Stimulated activated CD8-positive, alpha-beta memory T cell treated with anti-CD3 and anti-CD28 coated beads, Interleukin-4, amount 100 ng/mL, for 48 hours (primary cell): ENCODE measurements around the gene TNPO2.

Source experiments
- DNase-seq: peaks from one replicate; pipeline ENCODE4 v3.0.0-alpha.2; 2020

The TNPO2 gene

DNA sequence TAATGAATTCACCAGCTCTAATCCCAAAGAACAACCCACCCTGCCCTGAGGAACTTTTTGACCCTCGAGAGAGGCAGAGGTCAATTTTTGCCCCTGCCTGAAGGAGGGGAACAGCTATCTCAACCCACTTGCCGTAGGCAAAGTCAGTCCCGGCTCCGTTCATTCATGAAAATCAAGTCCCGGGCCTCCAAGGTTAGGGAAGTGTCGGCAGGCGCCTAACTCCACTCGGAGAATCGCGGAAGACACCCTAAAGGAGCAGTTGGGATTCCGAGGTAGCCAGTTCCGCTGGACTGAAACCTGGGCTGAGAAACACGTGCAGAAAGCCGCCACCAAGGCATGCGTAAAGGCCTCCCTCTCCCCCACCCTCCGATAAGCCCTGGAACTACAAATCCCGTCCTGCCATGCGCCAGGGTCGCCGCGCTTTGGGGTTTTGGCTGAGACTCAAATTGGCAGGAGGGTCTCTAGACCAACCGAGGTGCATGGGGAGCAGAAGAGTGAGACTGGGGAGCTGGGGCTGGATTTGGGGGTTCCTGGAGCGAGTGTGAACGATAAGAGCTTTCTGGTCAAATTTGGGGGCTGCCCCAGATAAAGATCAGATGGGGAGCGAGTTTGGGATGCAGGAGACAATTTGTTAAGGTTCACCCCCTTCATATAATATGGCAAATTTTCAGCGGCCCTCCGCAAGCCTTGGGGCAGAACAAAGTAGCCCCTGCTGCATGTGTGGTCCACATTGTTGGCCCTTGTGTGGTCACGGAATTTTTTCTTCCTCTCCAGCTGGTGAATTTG is at the start of gene TNPO2:
TNPO2 (minus strand) TSS at position 292 of the 786 bp plus-strand sequence. CDS start 2,955 bp downstream, outside the sequence.
- peak; percentile 86 for DNase-seq

DNA sequence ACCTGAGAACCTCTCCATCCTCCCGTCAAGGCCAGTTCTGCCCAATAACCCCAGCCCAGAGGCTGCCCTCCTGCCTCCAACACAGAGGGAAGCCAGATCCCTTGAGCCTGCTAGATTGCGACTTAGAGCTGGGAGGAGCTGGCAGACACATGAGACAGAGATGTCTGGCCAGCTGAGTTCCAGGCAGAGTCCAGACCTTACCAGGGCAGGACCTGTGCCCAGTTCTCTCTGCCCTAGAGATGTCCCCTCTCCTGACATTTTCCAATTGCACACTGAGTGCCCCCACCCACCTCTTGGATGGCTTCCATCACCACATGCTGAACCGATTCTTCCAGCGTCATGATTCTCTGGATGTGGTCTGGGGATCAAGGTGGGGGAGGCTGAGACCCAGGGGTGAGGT is 48.6 kb upstream of the TNPO2 start:
- DNase-seq, result no peak

DNA sequence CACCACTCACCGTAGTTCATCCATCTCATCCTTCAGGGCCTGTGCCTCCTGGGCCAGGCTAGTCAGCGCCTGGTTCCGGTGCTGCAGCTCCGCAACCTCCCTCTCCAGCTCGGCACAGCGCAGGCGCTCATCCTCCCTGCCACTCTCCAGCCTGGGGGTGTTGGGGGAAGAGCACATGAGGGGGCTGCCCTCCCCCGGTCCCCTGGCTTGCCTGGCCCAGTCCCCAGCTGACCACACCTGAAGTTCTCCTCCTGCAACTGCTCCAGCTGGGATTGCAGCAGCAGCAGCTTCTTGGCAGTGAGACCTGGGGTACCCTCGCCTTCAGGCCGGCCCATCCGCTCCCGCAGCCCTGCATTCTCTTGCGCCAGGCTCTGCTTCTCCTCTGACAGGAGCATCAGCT is 47.2 kb upstream of the TNPO2 start:
- DNase-seq, result no peak

DNA sequence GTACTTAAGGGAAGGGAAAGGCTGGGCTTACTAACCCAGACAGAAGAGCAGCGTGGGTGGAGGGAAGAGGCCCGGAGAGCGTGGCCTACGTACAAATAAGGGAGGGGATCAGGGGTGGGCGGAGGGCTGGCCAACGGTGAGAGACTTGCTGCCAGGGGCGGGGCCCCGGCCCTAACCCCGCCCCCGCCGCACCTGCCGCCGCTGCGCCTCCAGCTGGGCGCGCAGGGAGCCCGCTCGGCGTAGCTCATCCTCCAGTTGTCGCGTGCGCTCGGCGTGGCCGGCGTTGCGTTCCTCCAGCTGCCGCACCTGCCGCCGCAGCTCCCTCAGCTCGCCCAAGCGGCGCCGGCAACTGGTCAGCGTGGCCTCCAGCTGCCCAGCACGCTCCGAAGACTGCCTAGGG is 46.0 kb upstream of the TNPO2 start:
- DNase-seq, result peak; percentile 54

DNA sequence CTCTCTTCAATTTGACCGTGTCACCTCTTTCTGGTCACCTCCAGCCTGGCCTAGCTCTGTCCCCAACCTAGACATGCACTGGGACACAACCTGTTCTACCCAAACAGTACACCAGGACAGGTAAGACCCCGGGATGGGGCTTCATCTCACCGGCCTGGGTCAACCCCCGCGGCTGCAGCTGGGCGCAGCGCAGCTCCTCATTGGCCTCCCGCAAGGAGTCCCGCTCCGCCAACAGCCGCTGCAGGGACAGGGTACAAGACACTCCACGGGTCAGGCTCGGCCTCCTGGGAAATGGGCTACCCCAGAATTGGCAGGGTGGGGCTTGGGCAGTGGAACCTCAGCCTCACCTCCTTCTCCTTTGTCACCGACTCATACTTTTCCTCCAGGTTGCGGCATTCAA is 43.9 kb upstream of the TNPO2 start:
- DNase-seq, result no peak

DNA sequence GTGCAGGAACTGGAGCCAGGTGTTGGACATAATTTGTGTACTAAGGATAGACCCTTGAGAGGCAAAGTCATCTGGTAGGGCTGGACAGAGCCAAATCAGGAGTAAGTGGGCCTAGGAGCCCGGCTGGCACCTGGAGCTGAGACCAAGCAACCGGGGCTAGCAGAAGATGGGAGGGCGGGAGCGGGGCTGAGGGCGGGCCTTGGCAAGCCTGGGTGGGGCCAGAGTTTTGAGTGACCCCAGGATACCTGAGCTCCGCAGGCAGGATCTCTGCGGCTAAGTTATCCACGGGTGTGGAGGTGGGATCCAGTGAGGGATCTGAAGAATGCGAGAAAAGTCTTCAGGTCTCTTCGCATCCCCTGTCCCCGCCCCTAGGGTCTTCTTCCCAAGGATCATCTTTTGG is 43.4 kb upstream of the TNPO2 start:
- no peak for DNase-seq

DNA sequence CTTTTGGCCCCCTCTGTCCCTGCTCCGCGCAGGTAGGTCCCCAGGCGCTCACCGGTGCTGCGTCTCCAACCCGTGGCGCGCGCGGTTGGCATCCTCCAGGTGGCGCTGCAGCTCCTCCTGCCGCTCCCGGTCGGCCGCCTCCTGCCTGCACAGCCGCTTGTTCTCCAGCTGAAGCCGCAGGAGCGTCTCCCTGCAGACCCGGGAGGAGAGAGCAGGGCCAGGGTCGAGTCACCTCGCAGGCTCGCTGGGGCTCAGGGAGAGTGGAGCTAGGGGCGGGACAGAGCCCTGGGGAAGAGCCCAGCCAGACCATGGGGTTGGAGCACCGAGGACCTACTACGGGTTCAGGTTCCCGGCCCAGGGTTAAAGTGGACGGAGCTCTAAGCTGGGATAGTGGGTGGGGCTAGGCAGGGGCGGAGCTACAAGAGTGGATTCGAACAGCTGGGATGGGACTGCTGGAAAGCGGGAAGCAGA is 42.4 kb upstream of the TNPO2 start:
- DNase-seq, result peak; percentile 88

DNA sequence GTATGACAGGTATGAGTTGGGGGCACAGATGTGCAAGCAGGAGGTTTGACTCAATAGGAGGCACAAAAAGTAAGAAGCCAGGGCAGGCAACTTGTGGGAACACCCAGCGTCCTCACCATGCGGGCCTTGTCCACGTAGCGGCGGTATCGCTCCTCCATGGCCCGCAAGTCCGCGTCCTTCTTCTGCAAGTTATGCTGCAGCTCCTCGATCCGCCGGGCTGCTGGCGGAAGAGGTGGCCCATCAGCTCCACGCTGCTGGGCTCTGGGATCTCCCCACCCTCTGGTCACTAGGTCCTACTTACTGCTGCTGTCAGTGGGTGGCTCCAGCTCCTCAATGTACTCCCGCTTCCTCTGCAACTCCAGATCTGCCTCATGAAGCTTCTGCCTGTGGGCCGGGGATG is 41.0 kb upstream of the TNPO2 start:
- DNase-seq, result no peak

DNA sequence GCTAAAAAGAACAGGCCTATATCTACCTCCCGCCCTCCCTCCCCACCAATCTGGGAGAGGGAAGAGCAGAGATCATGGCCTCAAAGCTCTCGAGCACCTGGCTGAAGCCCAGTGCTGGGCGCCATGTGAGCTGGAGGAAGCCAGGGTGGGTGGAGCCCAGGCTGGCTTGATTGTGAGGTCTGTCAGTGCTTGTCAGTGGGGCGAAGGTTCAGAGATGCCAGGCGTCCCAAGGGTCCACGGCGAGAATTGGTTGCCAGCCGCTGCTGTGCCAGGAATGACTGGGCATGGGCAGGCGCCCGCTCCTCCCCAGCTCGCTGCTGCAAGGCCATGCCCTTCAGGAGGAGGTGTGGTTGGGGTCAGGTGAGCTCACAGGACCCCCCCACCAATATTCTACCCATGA is 39.4 kb upstream of the TNPO2 start:
- DNase-seq, result no peak

DNA sequence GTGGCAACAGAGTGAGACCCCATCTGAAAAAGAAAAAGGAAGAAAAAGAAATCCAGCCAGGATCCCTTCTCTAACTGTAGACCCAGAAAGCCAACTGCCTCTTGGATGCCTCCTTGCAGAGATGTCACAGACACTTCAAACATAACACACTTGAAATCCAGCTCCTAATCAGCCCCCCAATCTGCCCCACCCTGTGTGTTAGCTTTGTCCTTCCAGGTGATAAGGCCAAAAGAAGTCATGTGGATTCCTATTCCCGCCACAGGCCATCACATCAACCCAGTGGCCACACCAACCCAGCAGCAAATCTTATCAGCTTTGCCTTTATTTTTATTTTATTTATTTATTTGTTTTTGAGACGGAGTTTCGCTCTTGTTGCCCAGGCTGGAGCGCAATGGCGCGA is 36.0 kb upstream of the TNPO2 start:
- no peak for DNase-seq

DNA sequence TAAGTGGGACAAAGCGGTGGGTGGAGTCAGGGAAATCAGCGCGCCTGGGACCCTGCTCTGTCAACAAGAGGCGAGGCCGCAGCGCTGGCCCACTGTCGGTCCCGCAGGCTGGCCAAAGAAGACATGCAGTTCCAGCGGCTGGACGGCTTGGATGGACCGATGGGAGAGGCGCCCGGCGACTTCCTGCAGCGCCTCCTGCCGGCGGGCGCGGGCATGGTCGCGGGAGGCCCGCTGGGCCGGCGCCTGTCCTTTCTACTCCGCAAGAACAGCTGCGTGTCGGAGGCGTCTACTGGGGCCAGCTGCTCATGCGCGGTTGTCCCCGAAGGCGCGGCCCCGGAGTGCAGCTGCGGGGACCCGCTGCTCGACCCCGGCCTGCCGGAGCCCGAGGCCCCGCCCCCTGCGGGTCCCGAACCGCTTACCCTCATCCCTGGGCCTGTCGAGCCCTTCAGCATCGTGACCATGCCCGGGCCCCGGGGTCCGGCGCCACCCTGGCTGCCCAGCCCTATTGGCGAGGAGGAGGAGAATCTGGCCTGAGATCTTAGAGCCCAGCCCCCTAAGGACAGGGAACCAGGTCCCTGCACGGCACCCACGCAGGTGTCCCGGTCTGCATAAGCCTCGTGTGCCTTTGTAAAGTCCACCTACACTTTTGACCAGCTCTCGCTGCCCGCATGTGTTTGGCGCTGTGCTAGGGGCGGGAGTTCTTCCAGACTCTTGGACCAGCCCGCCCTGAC is 34.0 kb upstream of the TNPO2 start:
- DNase-seq, result peak; percentile 82

DNA sequence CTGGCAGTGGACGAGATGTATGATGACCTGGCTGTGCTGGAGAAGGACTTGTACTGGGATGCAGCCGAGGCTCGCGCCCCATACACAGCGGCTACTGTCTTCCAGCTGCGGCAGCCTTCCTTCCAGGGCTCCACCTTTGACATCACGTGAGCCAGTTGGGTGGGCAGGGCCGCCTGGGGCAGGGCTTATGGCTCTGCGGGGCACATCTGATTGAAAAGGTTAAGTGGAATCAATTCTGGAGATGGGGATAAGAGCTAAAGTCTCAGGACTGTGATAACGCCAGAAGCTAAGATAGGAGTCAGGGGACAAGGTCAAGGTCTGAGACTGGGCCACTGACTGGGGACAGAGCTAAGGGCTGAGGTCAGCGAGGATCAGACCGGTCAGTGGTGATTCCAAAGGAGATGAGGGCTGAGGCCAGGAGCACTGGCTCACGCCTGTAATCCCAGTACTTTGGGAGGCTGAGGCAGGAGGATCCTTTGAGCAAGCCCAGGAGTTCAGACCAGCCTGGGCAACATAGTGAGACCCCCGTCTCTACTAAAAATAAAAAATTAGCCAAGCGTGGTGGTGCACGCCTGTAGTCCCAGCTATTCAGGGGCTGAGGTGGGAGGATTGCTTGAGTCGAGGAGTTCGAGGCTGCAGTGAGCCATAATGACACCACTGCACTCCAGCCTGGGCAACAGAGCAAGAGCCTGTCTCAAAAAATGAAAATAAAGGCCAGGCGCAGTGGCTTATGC is 32.6 kb upstream of the TNPO2 start:
- DNase-seq, result no peak

DNA sequence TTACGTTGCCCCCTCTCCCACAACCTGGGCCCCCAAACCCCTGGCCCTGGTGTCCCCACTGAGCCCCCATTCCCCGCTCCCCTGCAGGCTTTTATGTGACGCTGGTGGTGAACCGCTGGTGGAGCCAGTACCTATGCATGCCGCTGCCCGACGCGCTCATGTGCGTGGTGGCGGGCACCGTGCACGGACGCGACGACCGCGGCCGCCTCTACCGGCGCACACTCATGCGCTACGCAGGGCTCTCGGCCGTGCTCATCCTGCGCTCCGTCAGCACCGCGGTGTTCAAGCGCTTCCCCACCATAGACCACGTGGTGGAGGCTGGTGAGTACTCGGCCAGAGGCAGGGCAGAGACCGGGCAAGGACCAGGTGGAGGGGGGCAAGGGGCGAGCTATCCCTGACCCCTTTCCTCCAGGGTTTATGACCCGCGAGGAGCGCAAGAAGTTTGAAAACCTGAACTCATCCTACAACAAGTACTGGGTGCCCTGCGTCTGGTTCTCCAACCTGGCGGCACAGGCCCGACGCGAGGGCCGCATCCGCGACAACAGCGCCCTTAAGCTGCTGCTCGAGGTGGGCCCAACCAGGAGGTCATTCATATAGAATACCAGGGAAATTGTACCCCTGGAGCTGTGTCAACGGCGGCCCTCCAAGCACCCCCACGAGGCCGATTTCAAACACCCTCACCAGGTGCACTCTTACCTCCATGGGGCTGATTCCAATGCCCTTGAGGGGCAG is 30.9 kb upstream of the TNPO2 start:
- no peak for DNase-seq

DNA sequence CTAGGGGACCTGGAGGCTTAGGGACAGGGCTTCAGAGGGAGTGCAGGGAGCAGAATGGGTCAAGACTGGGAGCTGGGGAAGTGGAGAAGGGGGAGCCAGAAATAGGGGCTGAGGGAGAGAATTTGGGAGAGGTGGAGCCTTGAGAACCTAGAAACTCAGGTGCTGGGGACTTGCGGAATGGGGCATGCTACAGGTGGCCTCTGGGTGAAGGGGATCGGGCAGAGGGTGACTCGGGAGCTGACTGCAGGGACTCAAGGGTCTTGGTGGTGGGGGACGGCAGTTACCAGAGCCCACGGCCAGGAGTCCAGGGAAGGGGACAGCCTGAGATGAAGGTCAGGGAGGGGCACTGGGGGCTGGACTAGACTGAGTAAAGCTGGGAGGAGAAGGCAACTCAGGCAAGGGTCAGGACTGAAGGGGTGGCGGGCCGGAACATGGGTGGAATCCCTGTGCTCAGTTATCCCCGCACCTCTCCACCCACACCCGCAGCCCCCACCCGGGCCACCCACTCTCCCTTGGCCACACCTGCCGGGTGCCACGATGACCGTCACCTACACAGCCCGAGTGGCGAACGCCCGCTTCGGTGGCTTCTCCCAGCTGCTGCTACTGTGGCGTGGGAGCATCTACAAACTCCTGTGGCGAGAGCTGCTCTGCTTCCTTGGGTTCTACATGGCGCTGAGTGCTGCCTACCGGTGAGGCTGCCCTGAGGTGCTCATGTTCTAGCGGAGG is 28.5 kb upstream of the TNPO2 start:
- no peak for DNase-seq

DNA sequence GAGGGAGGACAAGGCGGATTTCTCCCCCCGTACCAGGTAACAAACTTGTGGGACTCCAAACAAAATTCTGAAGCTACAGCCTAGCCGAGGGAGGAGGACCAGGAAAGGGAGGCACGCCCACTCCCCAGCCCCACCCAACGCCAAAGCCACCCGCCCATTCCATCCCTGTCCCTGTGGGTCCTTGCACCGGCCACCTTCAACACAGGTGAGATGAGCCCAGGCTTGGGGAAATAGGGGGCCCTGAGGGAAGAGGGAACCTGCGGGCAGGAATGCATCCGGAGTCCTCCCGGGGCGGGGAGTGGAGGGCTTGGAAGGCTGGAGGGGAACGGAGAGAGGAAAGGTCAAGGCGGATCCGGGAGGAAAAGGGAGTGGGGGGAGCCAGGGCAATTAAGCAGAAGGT is 27.9 kb upstream of the TNPO2 start, which contains the start of gene BEST2:
BEST2 (plus strand) TSS at position 157 of the 400 bp plus-strand sequence. CDS start 802 bp downstream, outside the sequence.
- no peak for DNase-seq

DNA sequence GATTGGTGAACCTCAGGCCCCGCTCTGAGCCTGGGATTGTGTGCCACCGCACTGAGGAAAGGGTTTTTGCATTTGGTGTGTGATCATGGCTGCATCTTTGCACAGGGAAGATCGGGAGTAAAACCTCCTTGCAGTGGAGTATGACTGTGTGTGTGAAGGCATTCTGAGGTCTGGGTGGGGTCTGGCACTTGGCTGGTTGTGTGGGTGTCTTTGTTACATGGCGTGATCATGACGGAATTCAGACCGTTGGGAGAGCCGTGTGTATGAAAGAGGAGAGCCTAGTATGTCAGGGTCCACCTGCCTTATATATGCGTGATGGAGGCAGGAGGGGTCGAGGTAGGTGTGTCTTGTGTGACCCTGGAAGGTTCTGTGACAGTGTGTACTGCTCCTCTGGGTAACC is 27.1 kb upstream of the TNPO2 start:
- DNase-seq, result no peak

DNA sequence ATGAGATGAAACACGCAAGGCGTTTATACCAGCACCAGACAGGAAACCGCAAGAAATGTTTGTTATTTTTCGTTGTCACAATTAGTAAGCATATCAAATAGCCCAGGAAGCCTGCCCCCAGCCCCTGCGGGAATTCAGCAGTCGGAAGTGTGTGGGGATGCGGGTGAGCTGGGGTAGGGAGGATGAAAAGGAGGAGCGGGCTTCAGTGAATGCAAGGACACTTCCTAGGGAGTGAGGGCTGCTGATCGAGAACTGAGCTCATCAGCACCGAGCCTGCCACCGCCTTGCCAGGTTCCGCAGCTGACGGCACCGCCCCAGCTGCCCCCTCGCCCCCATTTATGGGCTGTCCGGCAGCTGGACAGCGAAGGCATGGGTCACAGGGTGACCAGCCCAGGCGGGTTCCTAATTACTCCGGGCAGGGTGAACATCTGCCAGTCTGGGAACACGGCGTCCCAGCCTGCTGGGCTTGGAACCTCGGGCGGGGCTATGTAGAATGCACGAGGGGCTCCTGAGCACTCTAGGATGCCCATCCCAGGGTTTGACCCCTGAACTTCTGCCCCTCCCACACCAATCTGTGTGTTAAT is 26.3 kb upstream of the TNPO2 start:
- DNase-seq, result no peak

DNA sequence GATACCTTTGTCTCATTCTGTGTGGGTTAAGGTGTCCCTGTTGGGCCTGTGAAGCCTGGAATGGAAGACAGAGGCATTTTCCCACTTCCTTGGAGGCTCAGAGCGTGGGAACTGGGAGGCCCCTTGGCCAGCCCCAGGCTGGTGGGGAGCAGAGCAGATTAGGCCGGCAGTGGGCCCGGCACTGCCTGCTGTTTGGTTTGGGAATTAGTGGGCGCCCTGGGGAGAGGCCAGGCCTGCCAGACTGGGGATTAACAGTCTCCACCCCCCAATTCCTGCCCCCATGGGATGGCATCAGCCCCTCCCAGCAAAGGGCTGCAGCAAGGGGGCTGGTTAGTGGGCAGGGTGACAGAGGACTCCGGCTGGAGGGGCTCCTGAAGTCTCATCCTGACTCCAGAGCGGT is 24.8 kb upstream of the TNPO2 start:
- no peak for DNase-seq

DNA sequence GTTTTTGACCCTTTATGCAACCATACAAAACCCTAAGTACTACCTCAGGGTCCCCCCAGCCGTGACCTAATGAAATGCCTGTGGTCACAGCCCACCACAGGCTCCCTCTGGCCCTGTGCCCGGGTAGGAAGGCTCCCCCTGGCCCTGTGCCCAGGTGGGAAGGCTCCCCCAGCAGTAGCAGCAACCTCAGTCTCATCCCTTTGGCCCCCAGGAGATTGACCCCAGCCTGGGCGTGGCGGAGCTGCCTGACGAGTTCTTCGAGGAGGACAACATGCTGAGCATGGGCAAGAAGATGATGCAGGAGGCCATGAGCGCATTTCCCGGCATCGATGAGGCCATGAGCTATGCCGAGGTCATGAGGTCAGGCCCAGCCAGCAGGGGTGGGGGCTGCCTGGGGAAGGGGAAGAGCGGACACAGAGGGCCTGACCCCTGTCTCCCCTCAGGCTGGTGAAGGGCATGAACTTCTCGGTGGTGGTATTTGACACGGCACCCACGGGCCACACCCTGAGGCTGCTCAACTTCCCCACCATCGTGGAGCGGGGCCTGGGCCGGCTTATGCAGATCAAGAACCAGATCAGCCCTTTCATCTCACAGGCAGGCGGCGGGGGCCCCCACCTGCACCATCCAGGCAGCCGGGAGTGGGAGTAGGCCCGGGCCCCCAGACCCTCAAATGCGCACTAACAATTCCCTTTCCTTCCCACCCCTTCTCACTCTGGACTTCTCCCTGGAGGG is 21.6 kb upstream of the TNPO2 start:
- no peak for DNase-seq

DNA sequence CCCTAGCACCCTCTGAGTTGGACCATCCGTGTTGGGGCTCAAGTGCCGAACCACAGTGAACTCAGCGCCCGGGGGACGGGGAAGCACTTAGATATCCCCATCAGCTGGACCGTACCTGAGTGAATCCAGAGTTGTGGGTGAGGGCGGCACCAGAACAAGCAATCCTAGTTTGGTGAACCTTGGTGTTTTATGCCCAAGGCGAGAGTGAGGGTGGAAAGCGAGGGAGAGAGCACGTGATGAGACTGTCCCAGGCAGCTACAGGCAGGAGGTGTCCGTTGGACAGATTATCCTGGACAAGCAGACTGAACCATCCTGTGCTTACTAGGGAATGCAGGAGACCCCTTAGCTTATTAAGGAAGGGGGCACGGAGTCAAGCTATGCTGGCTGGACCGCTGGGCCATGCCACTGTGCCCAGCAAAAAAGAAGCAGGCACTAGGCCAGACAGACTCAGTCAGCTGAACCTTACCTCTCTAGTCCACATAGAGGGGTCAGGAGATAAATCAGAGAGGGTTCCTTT is 14.2 kb upstream of the TNPO2 start:
- DNase-seq, result no peak
